Pulmonary artery endothelial cell (primary cell): Measurements from ENCODE around the gene OXER1. TPM values are rescaled to one million over a fixed set of nuclear protein-coding genes. Genes with fewer than 3 reads are reported as not detected.

Source experiments
- DNase-seq: peaks from one replicate; pipeline ENCODE4 v3.0.0-alpha.2; 2011; ENCODE audit warnings: low read depth, low spot score
- total RNA-seq: library from RNA; depleted of rRNA; stranded (reverse); fragments of >200 nt; gene quantifications from 2 replicates; pipeline ENCODE4 v1.2.3, GENCODE V29; 2014

The OXER1 gene
- total RNA-seq, 1 donor from 2014 or later, result not detected

GRCh38 chr2:42770288-42771131 is 6.6 kb upstream of the OXER1 start:
- DNase-seq, result peak; percentile 32

GRCh38 chr2:42769583-42770287 is 5.8 kb upstream of the OXER1 start:
- no peak for DNase-seq

- no peak for DNase-seq
These were observed 4.8 kb upstream of the OXER1 start for GRCh38 chr2:42768706-42769256.

GRCh38 chr2:42767899-42768705 is 4.2 kb upstream of the OXER1 start:
- no peak for DNase-seq

GRCh38 chr2:42767080-42767898 is 3.4 kb upstream of the OXER1 start:
- no peak for DNase-seq

- no peak for DNase-seq
These were observed 1.8 kb upstream of the OXER1 start for GRCh38 chr2:42765686-42766085.

GRCh38 chr2:42764901-42765300 is 966 bp upstream of the OXER1 start:
- DNase-seq, result no peak

- DNase-seq, result no peak
These were observed 821 bp downstream of the OXER1 start for GRCh38 chr2:42762823-42763804.

- DNase-seq, result no peak
These were observed 1.8 kb downstream of the OXER1 start for GRCh38 chr2:42762155-42762554.

GRCh38 chr2:42761554-42761953 is 2.4 kb downstream of the OXER1 start:
- no peak for DNase-seq

GRCh38 chr2:42758751-42759150 is 5.2 kb downstream of the OXER1 start:
- no peak for DNase-seq

- no peak for DNase-seq
These were observed 5.8 kb downstream of the OXER1 start for GRCh38 chr2:42757981-42758740.

GRCh38 chr2:42756966-42757513 is 6.9 kb downstream of the OXER1 start:
- no peak for DNase-seq

- no peak for DNase-seq
These were observed 7.7 kb downstream of the OXER1 start for GRCh38 chr2:42756150-42756775.

- no peak for DNase-seq
These were observed 8.6 kb downstream of the OXER1 start for GRCh38 chr2:42755191-42755880.

GRCh38 chr2:42754776-42755140 is 9.2 kb downstream of the OXER1 start:
- no peak for DNase-seq

- DNase-seq, result no peak
These were observed 9.7 kb downstream of the OXER1 start for GRCh38 chr2:42754021-42754775.
